ENCODE measurements around the gene LDLRAD4.

Gene LDLRAD4

DNA sequence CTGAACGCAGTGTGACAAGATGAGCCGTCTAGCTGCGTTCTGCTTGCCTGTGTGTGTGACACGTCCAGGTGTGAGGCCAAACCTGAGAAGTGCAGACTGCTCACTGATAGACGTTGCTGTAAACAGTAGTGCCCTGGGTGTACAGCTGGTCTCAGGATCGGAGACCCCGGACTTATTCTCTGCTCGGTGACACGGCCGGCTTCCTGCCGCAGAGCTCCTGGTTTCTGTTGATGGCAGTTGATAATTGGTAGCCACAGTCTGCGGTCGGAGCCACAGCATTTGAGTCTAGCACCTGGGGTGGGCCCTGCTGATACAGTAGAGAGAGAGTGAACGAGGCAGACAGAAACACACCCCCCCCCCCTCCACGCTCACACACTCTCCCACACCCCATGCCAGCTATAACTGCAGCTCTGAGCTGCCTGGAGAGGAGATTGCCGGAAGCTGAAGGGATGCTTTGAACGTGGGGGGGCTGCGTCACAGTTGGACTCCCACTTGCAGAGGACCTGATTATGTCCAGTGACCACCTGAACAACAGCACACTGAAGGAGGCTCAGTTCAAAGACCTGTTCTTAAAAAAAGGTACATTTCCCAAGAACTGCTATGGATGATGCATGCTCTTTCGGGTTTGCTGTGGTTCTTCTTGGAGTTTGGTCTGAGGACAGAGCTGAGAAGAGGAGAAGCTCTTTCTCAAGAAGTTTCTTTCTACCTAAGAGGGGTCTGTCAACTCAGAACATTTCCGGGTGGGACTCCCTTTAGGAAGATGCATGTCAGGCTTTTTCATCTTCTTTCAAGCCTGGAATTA lies 393.8 kb downstream of the LDLRAD4 start:
- DNase-seq, result peak; percentile 63 to 67

DNA sequence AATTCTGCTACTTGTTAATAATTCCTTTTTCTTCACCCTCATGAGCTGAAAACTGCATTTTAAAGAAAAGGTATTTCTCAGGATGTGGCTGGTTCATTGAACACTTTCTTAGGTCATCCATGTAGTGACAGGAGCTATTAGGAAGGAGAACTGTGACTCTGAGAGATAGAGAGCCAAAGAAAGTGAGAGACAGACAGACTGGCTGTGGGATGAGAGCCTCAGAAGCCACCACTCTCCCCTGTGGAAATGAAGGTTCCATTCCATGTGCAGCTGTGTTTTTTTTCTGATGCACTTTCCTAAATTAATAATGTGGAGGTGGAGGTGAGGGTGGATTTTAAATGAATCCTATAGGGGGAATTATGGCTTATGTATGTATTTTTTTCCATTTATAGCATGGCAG lies 394.5 kb downstream of the LDLRAD4 start:
- no peak for DNase-seq

GRCh38 chr18:13613591-13614501 lies 395.3 kb downstream of the LDLRAD4 start:
- DNase-seq, result no peak

DNA sequence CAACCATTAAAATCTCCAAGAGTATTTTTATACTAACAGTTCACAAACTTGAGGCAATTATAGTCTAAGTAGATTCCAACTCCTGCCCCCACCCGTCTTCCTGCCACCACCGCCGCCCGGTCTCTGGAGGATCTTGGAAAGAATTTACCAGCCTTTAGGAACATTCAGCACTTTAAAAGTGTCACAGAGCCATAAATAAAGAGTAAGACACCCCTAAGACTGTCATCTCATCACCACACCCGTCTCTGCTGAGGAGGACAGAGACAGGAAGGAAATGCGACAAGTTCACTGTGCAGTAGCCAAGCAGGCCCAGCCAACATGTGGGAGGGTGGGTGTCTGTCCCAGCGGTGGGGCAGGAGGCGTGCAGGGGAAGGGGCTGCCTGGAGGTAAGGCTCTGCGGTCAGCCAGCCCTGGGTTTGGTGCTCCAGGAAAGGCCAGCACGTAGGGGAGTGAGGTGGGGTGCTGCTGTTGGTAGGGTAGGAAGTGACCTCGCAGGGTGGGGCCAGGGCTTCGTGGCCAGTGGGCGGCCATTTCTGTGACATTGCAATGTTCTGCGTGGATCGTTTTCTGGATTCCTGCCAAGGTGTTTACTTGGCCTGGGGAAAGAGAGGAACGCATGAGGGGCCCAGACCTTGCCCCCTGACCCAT lies 396.2 kb downstream of the LDLRAD4 start:
- DNase-seq, result no peak

DNA sequence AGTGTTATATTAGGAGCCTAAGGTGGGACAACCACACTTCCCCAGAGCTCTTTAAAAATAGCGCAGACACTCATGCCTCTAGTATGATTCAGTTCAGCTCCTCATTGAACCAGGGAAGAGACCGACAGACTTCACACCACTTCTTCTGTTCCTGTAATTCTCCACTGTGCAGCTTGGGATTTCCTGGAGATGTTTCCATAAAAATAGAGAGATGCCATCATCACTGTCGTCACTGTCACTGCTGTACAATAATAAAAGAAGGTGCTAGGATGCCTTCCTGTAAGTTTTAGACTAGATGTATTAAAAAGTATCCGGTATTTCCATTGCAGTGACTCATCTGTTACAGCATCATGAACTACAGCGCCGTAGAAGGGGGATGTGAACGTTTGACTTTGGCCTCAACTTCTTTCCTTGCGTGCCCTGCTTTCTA lies 396.9 kb downstream of the LDLRAD4 start:
- DNase-seq, result no peak

DNA sequence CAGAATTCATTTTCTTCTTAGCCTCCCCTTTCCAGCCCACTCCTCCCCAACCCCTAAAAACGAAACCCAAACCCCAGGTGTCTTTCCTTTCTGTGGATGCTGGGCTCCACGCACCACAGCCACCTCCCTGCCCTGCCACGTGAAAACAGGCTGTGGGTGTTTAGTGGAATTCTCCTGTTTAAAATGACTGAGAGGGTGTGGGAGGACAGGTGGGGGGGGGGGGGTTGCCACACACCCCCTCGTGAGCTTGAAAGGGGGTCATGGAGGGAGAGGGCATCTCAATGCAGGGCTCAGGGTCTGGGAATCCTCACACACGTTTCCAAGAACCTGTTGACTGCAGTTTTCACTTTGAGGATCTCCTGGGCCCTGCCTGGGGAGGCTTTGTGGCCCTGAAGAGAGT lies 397.5 kb downstream of the LDLRAD4 start:
- no peak for DNase-seq

DNA sequence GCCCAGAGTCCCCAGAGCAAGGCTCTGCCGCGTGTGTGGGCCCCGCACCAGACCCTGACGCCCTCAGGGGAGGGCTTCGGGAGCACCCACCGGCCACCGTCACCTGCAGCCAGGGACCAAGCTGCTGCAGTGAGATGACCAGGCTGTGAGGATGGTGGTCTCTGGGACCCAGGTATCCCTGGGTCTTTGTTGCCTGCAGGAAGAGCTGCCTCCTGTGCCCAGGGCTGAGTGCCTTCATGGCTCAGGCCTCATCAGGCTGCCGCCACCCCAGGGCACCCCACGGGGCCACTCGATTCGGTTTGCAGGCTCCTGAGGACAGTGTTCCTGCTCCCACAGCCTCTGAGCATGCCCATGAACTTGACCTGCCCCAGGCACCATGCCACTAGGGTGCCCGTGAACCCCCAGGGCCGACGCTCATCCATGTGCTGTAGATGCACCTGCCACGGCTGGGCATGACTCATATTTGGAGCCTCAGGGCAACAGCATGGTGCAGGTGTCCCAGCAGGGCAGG lies 398.0 kb downstream of the LDLRAD4 start:
- DNase-seq, result no peak

GRCh38 chr18:13617826-13618515 lies 399.4 kb downstream of the LDLRAD4 start:
- DNase-seq, result no peak

GRCh38 chr18:13618760-13619438 lies 400.3 kb downstream of the LDLRAD4 start:
- DNase-seq, result no peak

DNA sequence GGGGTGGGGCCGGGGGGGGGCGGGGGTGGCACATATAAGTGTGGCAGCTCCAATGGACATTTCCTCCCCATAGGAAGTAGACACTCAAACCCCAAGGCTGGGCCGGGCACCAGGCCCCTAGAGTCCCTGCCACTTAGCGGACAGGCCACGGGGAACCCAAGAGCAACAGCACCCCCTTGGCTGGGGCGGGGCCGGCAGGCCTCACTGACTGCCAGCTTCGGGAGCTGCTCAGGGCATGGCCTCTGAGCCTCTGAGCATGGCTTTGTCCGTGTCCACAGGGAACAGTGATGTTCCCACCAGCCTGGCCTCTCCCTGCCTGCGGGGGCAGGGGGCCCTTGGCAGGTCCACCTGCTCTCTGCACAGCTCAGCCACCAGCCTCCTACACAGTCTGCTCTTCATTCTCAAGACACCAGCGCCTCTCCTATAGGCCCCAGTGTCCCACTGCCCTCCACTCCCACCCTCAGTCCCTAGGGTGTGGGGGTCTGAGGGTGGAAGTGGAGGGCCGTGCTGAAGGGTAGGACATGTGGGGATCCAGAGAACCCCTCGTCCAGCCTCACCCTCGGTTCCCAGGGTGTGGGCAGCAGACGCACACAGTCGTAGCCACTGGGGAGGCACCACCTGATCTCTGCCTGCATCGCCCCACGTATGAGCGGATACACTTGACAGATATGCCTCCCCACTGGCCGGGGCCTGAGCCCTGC lies 401.1 kb downstream of the LDLRAD4 start:
- DNase-seq, result no peak

GRCh38 chr18:13620206-13620672 lies 401.7 kb downstream of the LDLRAD4 start:
- DNase-seq, result no peak

GRCh38 chr18:13620818-13621445 lies 402.4 kb downstream of the LDLRAD4 start:
- no peak for DNase-seq

- DNase-seq, result no peak
Observed at GRCh38 chr18:13621446-13621849, 402.9 kb downstream of the LDLRAD4 start.

DNA sequence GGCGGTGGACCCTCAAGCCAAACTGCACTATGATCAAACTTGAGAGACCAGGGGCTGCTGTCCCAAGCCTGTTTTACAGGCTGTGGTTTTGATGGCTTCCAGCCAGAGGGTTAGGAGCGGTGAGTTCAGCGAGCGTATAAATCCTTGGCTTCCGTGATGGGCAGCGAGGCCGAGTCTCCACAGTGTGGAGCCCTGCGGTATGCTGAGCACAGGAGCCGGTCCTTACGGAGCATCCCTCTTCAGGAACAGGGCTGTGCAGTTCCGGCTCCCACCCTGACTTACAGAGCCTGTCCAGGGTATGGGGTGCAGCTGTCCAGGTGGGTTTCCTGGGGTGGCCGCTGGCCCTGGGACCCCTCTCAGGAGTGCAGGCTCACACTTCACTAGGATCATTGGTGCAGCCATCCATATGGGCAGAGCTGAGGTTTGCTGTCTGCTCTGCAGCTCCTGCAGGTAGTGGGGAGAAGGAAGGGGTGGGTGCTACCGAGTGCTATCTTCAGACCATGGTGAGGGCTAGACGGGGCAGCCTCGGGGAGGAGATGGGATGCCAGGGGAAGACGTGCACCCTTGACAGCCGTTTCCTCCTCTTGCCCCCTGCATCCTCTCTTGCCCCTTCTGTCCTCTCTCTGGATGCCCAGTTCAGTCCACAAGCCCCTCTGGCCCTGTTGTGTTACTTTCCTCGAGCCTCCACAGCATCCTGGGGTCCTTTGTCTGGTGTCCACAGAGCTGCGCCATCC lies 403.5 kb downstream of the LDLRAD4 start:
- no peak for DNase-seq

- DNase-seq, result no peak
Observed at GRCh38 chr18:13622751-13623150, 404.2 kb downstream of the LDLRAD4 start.

- no peak for DNase-seq
Observed at GRCh38 chr18:13623348-13623747, 404.8 kb downstream of the LDLRAD4 start.

GRCh38 chr18:13623871-13624270 lies 405.3 kb downstream of the LDLRAD4 start:
- DNase-seq, result no peak

- no peak for DNase-seq
Observed at GRCh38 chr18:13624563-13625237, 406.1 kb downstream of the LDLRAD4 start.

GRCh38 chr18:13625355-13625754 lies 406.8 kb downstream of the LDLRAD4 start:
- DNase-seq, result no peak

Measured in activated CD4-positive, alpha-beta T cell treated with anti-CD3 and anti-CD28 coated beads for 4 hours (primary cell).